NCI-H82 treated with DMSO at 0.1 percent for 48 hours (cell line): ENCODE measurements around the gene POU3F3.

Experiments used
- DNase-seq: peaks from one replicate; lab custom pipeline; 2025; ENCODE audit not compliant: unreplicated experiment; lab: John Stamatoyannopoulos, UW

The POU3F3 gene

DNA sequence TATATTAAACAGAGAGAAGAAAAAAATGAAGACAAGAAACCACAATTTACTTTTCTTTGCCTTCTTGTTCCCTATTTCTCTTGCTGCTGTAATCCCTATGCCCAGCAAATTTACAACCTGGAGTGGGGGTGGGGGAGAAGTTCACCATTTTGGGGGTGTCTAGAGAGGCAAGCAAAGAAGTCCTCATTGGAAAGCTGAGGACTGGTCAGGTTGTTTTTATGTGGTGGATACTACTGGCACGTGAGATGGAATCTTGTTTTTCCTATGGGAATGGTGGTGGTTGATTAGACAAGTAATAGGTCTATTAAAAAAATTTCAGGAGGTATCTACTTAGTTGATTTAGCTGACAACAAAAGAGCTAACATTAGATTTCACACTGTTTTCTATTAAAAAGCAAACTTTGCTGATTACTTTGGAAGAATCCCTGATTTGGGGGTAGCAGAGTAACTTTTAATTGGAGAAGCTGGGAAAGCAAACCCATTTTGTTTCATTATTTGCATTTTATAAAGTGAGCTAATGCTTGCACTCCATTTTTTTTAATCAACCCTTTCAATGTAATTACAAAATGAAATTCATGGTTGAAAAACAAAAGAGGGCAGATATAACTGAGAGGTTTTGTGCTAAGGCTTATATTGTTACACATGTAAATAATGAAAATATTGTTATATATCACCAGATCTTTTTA, 6.0 kb downstream of the POU3F3 start:
- no peak for DNase-seq

DNA sequence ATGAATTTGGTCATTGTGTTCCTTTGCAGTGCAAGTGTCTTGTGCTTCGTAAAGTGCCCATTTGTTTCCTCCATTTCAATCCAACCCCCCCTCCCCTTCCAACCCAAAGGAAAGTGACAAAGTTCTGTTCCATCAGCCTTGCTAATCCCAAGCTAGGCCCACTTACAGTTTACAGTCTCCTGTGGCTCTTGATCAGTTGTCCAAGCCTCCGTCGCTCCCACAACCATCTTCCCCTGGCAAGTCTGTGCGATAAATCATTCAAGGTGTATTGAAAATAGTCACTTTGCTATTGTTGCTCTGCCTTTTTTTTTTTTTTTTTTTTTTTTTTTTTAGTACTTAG, 6.5 kb downstream of the POU3F3 start:
- no peak for DNase-seq

DNA sequence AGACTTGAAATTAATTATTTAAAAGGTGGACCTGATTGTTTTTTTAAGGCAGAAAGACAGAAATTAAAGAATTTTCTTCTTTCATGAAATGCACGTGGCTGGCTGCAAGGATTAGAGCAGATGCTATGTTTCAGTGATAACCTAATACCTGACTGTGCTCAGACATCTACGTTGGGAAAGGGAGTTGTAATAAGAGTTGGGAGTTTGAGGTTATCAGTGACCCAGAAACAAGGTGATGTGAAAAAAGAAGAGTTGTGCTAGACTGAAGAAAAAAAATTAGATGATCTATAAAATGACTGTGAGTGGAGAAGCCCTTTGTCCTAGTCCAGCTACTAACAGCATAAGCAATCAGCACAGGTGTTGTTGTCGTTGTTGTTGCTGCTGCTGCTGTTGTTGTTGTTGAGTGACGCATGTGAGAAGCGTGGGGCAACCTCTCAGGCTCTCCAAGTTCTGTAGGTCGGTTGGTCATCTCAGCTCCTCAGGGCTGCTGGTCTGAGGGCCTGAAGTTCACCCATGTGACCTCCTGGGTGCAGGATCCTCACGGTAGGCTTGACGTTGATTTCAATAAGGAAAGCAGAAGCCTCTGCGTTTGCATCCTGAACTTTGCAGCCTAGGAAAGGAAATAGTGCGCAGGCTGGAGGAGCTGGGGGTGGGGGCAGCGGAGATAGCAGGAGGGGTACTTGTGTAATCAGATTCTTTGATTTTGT, 7.6 kb downstream of the POU3F3 start:
- DNase-seq: no peak

DNA sequence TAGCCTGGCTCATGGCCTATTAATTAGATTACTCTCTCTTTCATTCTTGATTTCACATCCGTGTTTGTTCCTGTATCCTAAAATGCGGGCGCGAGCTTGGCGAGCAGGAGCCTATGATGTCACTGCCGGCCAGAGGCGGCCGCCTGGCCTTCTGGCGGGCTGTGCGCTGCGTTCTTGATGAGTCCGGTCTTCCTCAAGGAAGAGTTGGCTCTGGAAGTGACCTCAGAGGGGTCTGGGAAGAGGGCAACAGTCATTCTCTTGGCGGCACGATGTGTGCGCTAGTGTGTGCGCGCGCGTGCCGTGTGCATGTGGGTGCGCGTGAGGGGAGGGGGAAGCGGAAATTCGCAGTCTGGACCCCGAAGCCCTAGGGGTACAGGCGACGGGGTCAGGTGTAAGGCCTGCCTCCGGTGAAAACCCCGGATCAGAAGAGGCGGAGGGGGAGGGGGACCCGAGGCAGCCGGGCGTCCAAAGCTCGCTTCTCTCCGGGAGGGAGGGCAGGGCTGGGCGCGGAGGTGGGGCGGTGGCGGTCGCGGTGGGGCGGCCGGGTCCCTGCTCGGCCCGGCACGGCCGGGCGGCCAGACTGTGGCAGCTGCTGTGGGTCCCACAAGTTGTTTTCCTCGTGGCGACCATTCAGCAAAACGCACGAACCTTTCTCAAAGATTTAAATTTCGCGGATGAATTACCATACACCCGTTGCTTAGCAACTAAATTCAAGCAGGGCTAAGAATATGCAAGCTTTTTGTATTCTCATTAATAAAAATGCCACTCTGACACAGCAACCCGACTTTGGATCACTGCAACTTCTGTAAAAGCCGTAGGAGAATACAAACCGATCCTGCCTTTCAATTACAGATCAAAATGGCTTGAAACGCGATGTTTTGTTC, 8.4 kb downstream of the POU3F3 start:
- no peak for DNase-seq

DNA sequence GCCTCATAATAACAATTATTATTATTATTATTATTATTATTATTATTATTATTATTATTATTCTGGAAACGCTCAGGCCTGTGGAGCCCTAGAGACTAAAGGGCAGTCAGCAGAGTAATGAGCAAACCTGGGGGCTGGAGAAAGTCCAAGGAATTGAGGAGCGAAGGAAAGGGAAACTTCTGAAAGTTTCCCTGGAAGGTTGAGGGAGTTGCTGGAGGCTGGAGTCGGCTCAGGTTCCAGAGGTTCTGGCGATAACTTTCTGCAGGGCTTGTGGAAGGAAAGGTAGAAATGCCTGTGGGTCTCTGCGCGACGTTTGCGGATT, 9.2 kb downstream of the POU3F3 start:
- DNase-seq: no peak

DNA sequence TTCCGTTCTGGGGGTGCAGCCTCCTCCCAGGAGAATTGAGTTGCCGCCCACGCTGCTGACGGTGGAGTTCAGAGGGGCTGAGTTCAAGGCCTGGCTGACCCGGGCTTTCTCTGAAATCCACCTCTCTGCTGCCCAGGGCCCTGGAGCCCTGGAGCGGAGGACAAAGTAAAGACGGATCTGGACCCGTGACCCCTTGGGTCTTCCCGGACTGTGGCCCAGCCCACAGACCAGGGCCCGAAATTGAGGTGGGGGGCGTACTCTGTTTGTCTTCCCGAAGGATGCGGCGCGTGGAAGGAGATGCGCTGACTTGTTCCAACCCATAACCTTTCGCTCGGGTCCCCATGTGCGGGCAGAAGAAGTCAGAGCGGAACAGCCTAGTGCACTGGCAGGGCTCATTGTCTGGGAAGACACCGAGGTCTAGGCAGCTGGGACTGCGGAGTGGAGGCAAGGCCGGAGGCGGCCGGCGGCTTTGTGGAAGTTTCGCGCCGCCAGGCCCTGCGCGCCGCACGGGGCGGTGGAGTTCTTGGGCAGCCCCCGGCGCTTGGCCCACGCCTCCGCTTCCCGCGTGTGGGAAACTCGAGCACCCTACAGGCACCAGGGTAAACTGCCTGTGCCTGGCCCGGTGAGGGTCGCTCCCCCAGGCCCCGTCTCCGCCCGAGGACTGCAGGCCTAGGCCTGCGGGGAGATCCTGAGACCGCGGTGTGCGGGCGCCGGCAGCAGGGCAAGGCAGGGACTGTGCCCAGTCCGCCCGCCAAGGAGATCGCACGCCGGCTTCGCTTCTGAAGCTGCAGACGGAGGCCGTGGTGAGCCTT, 9.8 kb downstream of the POU3F3 start:
- no peak for DNase-seq

DNA sequence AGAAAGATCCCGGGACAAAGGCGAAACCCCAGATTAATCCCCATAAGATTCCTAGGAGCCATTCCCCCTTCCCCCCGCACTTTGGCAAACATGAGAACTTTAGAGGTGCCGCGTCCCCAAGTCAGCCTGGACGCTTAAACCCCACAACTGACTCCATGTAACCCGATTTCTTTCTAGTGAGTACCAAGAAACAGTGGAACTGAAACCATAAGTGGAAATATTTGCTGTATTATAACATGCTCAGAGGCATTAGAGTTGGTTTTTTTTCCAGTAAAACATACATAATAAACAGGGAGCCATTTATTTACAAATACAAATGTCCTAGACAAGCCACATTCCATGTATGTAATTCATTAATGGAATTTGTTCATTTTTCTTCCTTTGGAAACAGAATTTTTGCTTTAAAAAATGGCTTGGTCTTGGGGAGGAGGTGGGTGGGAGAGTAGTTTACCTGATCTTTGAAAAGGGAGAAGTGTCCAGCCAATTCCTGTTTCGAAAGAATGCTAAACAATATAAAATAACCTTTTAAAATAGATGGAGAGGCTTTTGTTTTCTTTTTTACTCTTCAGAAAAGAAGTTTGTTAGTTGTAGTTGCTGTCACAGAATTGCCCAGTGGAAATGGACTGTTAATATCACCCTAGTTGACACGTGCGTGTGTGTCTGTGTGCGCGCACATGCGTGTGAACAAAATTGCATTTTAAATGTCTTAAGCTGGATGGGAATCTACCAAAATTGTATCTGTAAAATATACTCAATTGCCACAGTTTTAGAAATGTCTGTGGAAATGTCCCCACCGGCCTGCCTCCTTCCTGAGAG, 10.6 kb downstream of the POU3F3 start:
- DNase-seq: no peak

DNA sequence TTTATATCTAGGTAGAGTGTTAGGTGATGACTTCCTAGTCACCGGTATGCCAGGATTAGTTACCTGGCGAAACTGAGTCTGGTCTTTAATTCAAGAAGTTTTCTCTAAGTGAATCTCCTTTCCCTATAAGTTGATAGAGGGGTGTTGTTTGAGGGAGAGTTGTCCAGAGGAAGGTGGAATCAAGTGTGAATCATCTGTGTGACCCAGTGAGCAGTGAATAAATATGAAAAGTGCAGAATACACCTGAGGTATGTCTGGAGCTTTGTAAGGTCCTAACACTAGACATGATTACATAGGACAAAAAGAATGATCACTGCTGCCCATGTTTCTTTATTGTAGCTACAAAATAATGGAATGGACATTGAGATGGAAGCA, 11.2 kb downstream of the POU3F3 start:
- DNase-seq: no peak

DNA sequence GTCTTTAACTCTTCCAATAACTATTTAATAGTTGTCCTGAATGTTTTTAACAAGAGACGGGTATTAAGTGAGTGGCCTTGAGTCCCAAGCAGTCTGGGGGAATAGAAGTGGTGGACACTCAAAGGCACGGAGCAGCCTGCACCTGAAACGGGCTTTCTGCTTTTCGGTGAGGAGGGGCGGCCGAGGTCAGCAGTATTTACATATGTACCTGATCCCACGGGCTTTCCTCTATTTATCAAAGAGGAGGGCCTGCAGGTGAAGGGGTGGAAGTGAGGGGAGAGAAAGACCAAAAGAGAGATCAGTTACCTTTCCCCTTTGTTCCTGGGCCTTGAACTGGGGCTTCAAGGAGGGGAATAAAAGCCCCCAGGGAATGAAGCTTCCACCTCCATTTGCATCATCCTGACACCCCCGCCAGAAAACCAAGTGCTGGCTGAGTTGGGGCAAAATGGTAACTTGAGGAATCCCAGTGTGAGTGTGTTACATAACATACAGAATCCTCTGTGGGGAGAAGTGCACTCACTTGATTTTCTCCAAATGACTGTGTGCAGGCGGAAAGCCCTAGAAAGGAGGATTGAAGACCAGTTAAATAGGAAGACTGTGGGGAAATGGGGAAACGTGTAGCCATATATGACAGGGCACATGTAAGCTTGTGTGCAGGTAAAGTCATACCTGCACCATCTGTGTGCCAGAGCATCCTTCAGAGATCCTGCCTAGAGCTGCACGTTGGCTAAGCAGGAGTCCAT, 12.4 kb downstream of the POU3F3 start:
- no peak for DNase-seq

DNA sequence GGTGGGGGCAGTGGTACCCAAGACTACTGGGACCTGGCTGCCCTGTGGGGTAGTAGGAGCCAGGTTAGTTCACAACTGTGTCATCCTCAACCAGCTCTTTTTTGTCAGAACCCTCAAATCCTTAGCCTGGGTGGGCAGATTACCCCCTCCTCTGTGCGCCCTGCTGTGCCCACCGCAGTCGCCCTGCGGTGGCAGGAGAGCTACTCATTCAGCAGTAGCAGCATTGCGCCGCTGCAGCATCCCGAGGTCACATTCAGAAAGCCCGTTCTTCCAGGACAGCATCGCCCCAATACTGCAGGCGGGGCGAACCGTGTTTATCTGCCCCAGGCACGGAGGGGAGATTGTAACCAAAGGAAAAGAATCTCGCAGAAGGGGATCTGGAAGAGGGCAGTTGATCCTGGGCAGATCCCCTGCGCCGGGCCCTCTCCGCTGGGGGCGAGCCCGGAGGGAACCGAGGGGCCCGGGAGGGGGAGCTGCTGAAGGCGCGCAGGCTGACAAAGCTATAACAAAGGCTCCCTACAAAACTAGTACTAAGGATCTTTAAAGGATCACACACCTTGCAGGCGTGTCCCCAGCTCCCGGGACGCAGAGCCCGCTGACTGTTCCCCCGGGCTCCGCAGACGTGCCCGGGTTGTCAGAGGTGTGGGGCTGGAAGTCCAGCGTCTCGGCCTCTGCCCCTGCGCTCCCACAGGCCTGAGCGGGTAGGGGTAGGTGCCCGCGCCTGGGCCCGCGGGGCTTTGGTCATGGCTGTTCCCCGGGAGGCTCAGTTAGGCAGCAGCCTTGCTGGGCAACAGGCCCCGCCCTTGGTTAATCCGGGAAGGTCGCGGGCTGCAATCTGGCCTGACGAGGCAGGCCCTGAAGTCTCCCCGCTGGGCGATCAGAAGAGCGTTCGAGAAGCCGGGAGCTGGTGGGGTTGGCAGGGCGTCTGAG, 13.2 kb downstream of the POU3F3 start:
- DNase-seq: no peak

DNA sequence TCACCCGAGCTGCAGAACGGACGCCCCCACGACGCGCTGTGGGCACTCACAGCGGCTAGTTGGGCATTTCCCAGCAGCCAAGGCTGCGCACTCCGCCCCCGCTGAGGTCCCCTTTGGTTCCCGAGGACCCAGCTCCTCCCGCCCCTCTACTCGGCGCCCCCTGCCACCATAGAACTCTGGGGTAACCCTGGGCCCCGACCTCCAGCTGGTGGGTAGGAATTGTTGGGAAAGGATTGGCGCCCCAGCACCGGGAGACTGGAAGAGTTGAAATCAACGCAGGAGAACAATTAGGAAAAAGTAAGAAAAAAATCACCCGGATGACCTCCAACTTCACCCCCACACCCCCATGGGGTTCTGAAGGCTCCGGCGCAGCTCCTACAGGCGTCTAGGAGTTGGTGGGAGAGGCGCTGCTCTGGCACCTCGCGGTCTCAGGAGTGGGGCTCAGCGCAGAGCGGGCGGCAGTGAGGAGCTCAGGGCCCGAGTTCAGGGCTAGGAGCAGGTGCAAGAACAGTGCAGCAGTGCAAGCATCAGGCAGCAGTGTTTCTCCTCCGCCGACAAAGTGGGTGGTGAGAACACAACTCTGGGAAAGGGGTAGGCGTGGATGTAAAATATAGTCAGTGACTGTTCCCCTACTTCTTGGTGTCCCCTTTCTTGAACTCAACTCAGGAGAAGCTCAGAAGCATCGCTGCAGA, 14.0 kb downstream of the POU3F3 start:
- DNase-seq: no peak

DNA sequence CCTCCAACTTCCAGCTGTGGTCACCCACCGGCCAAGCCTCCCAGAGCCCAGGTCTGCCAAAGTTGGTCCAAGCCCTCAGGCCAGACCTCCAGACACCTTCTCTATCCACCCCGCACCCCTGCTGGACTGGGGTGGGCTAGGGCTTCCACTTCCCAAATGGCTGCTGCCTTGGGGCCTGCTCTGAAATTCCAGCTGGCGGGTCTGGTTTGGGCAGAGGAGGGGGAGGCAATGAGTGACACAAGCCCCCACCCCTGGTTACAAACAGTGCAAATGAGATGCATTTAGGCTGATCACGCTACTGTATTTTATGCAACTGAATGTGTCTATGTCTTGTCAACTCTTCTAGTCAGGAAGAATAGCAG, 14.6 kb downstream of the POU3F3 start:
- DNase-seq: no peak

DNA sequence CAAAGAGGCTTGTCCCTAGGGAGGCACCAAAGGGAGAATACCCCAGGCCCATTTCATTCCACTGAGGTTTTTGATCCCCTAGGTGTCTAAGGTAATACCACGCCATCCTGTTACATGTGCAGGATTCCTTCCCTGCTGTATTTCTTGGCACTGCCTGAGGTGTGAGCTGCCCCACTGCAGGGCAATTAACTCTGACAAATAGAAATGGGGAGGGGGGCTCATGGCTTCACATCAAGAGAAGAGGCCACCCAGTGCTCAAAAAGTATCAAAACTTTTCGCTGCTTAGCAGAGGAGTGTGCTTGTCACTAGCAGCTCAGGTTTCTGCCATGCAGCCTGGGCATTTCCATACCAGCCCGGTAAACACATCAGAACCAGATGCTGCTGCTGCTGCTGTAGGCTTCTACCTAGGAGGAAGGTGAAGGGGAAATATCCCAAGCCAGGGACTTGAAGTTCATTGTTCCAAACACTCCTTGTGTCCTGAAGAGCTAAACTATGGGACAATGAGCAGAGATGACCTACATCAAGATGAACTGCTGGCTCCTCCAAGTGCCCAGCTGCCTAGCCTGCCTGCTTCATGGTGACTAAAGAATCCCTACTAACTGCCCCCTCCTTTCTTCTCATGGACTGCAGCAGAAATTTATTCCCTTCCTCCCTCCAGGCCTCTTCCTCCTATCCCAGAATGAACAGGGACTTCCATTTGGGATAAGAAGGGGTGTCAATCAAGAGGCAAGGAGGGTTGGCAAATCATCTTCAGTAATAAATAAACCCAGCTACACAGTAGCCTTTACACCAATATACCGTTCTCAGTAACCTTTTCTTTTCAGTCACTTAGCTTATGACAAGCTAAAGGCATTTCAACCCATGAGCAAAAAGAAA, 16.4 kb downstream of the POU3F3 start:
- DNase-seq: no peak

DNA sequence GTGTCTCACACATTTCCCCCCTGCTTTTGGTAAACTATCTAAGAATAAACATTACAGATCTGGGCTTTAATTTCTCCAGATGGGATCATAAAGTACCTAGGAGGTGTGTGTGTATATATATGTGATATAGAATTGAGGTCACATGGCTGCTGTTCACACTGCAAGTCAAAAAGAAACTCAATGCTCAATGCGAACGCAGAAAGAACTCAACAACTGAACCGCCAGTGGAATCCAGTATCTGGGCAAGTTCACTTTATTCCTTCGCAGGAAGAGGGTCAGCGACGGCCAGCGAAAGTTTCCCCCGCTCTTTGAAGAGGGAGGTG, 17.7 kb downstream of the POU3F3 start:
- no peak for DNase-seq

DNA sequence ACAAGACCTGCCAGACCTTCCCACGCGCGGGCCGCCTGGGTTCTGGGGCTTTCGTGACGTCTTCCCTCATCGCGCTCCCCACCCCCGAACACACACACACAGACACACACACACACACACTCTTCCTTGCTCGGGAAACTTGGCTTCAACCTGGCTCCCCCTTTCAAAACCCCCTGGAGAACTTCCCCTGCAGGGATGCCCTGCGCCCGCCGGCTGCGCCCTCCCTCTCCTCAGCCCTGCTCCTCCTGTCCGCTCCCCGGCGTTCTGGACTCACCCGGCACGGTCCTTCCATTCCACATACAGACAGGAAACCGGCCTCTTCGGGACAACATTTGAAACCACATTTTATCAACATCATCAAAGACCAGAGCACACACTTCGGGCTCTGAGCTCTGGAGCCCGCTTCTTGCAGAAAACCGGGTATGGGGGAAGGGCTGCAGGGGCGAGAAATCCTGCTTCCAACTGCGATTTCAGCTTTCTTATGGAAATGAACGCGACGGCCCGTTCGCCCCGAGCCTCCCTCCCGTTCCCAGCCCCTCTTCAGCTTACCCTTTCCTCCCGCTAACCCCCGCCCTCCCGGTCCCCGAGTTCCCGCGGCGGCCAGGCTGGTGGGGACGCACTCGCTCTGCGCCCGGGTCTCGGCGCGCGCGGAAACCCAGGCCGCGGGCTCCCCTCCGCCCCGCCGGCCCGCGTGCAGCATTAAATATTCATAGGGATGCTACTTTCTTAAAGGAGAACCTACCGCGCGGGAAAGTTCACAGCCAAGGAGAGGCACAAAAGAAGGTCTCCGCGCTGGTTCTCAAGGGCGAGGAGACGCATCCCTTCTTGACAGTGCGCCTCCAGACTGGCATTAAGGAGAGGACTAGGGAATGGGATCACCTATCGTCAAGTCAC, 18.3 kb downstream of the POU3F3 start:
- no peak for DNase-seq

DNA sequence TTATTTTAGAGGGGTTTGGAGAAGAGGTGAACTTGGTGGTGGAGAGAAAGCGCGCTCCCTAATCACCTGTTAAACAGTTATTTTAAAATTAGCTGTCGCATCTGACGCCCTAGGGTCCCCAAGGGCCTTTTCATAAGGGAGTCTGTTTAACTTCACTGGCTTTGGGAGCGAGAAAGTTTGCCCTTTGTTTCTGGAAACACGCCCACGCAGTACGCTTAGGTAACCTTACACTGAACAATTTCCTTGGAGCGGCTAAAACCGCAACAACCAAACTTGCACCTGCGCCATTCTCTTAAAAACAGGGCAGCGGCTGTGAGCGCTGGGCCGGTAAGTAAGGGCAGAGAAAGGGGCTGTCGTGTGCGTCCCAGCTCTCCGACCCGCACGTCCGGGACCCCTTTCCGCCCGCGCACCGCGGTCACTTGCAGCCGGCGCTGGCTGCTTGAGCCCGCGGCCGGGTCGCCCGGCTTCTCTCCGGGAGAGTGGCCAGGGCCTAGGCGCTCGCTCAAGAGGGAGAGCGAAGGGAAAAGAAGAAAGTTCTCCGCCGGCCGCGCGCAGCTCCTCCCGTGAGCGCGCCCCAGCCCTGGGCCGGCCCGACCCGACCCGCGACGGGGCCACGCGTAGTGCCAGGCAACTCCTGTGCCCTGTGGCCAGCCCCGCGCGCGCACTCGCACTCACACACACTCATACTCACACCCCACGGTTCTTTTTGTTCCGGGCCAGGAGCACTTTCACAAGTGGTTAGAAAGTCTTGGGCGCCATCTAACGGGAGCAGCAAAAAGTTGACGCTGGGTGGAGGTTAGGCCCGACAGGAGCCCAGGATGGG, 19.2 kb downstream of the POU3F3 start:
- no peak for DNase-seq
